HK-2 (cell line): ENCODE results near the gene EFEMP2.

Experiments
- DNase-seq: peaks from one replicate; pipeline ENCODE4 v3.0.0-alpha.2; 2018; ENCODE audit not compliant: unreplicated experiment

EFEMP2 gene

GRCh38 chr11:65826984-65827735, 45.4 kb downstream of the EFEMP2 start:
- DNase-seq, result no peak

DNA sequence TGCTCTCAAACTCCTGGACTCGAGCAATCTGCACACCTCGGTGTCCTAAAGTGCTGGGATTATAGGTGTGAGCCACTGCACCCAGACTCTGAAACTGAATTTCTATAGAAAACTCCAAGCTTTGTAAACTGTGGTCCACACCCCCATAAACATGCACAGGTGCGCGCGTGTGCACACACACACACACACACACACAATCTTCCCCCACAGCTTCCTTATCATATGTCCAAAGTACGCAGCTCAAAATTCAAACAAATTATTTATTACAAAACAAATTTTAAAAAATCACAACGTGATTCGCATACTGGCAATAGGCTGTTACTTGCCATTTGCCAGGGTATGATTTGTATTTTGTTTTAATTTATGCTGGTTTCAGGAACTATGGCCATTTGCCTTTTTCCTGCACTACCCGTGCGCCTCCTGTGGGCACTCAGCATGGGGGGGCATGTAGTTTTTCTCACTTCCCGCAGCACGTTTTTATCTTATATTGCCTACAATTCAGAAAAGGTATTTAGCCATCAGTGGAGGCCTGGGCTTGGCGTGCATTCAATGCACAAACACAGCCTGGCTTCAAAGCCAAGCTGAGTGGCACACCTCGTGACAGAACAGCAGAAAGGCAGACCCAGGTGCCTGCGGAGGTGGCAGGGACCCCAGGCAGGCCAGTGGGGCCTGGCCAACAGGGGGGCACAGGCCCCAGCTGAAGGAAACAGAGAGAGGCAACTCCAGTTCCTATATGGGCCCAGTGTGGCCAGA, 49.6 kb downstream of the EFEMP2 start:
- DNase-seq, result no peak

DNA sequence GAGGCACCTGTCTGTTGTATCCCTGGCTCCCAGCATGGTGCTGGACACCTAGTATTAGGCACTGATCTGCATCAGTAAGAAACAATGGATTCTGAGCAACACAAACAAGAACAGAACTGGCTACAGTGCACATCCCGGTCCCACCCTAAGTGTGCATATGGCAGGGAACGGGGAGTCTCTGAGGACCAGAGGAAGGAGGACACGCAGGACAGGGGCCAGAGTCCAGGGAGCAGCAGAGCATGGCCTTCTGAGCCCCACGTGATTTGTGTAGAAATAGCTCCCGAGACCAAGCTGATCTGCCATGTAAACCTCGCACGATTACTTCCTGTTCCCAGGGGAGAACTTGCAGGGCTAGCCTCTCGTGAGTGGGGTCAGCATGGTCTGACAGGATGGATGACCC, 51.5 kb downstream of the EFEMP2 start:
- no peak for DNase-seq

- DNase-seq, result peak; percentile 88
Measured at GRCh38 chr11:65817835-65818680, 54.5 kb downstream of the EFEMP2 start.

DNA sequence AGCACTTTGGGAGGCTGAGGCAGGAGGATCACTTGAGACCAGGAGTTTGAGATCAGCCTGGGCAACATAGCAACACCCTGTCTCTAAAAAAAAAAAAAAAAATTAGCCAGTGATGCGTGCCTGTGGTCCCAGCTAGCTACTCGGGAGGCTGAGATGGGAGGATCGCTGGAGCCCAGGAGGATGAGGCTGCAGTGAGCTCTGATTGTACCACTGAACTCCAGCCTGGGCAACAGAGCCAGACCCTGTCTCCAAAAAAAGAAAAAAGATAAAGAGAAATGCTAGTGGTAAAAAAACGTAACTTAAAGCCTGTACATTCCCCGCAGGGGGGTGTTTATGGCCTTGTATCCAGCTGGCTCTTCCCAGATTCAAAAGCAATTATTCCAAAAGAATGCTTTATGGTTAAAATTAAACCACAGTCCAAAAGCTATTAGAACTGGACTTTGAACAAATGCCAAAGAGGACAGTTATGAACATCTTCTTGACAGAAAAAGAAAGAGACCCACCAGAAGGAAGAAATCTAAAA, 55.2 kb downstream of the EFEMP2 start:
- no peak for DNase-seq

DNA sequence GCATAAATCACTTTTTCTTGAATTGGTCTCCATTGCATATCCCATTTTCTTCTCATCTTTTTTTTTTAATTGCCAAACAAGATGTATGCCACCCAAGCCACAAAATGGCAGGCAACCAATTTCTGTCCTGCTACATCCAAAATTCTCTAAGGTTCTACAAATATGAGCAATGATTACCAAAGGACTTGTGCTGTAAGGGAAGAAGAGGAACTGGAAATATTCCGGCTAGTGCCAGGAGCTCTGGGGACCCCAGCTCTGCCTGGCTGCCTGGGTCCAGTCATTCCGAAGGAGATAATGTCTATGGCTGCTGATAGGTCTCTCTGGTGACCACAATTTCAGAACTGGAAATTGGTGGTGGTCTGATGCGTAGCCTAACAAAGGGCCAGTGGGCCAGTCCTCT, 55.9 kb downstream of the EFEMP2 start:
- DNase-seq, result no peak
